ENCODE data around the gene TSSC4. TPM values are rescaled to one million over a fixed set of nuclear protein-coding genes. Genes with fewer than 3 reads are reported as not detected.

The TSSC4 gene
- total RNA-seq, 1 experiment from 2014 or later: 25.3 TPM

DNA sequence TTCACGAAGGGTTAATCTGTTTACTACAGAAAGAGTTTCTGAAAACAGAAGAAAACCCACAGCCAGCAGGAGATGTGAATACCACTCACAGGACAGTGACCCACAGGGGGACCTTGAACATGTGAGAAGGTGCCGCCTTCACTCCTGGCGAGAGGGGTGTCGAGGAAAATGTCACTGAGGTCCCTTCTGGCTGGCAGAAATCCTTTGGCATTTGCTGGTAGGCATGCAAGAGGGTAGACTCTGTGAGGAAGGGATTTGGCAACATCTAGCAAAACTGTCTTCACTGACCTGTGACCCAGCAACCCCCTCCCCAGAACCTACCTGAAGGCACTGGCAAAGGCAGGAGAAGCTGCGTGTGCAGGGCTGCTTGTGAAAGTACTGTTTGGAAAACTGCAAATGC is 52.9 kb downstream of the TSSC4 start:
- no peaks in the 10 kb centered on the region for H3K9me3 ChIP-seq (ENCODE audit: low read length)
- H3K36me3 ChIP-seq (ENCODE audit: insufficient read depth, low read length): no peaks in the 10 kb centered on the region
- H3K4me2 ChIP-seq (ENCODE audit: low read depth, low read length, poor library complexity, severe bottlenecking): no peak overlapping the region
- no peak overlapping the region for H3K9ac ChIP-seq (ENCODE audit: low read length)
- H2AFZ ChIP-seq (ENCODE audit: low read length): no peak overlapping the region
- no peak for DNase-seq
- no peaks in the 10 kb centered on the region for H3K27me3 ChIP-seq (ENCODE audit: low read length)
- no peak overlapping the region for H3K27ac ChIP-seq (ENCODE audit: low read length)
- no peaks in the 10 kb centered on the region for H4K20me1 ChIP-seq (ENCODE audit: insufficient read depth, low read depth, low read length)
- H3K9me2 ChIP-seq (replicated peaks; ENCODE audit: insufficient read depth, low read length): no peaks in the 10 kb centered on the region
- no peaks in the 10 kb centered on the region for H3K79me2 ChIP-seq (ENCODE audit: low read length)
- no peak overlapping the region for H3K4me3 ChIP-seq (ENCODE audit: low read length)
- H3K4me1 ChIP-seq (ENCODE audit: low read length): no peaks in the 10 kb centered on the region

Small RNA genes within 50 kb of the gene (small RNA-seq; reads per million reads assigned to genes)
- not detected for gene RF00019

Other genes with a start within 250 kb of the TSSC4 start
- gene INS, start 239.5 kb upstream of the TSSC4 start, total RNA-seq (2014; rRNA removed; shearing (Covaris generic); ENCODE audit: low replicate concordance): not detected in 2 replicates
- not detected in 2 replicates for gene TH, start 228.9 kb upstream of the TSSC4 start, total RNA-seq (2014; rRNA removed; shearing (Covaris generic); ENCODE audit: low replicate concordance)
- not detected in 2 replicates for gene ASCL2, start 130.2 kb upstream of the TSSC4 start, total RNA-seq (2014; rRNA removed; shearing (Covaris generic); ENCODE audit: low replicate concordance)
- not detected in 2 replicates for gene C11orf21, start 98.8 kb upstream of the TSSC4 start, total RNA-seq (2014; rRNA removed; shearing (Covaris generic); ENCODE audit: low replicate concordance)
- gene TSPAN32, start 98.7 kb upstream of the TSSC4 start, total RNA-seq (2014; rRNA removed; shearing (Covaris generic); ENCODE audit: low replicate concordance): not detected in 2 replicates
- 356 and 467 TPM in 2 replicates for gene CD81, start 23.4 kb upstream of the TSSC4 start, total RNA-seq (2014; rRNA removed; shearing (Covaris generic); ENCODE audit: low replicate concordance)
- gene TRPM5, start 43.8 kb downstream of the TSSC4 start, total RNA-seq (2014; rRNA removed; shearing (Covaris generic); ENCODE audit: low replicate concordance): not detected in 2 replicates
- gene KCNQ1, start 44.3 kb downstream of the TSSC4 start, total RNA-seq (2014; rRNA removed; shearing (Covaris generic); ENCODE audit: low replicate concordance): not detected in 2 replicates